HG02840 (cell line): Measurements from ENCODE around the gene ZNF365.

ENCODE experiments used
- ATAC-seq: cut with Tn5 transposase; IDR thresholded peaks from one replicate; pipeline ENCODE4 v1.9.1; 2021; ENCODE audit warnings: mild to moderate bottlenecking, moderate library complexity, moderate number of reproducible peaks; ENCODE audit not compliant: unreplicated experiment, low FRiP score

The ZNF365 gene

DNA sequence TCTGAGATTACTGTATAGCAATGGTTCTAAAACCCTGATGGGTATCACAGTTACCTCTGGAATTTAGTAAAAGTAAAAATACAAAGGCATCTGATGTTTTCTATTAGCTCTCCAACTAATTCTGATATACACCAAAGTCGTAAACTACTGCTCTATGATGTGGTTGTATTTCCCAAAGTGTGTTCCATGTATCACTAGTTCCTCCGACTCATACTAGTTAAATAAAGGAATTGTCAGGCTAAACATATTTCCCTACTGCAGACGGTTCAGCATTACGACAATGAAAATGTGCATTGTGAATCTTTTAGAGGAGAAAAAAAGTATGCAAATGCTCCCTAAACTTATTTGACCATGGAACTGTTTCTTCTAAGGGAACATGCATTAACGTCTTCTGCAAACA is 38.9 kb downstream of the ZNF365 start:
- ATAC-seq = no peak

DNA sequence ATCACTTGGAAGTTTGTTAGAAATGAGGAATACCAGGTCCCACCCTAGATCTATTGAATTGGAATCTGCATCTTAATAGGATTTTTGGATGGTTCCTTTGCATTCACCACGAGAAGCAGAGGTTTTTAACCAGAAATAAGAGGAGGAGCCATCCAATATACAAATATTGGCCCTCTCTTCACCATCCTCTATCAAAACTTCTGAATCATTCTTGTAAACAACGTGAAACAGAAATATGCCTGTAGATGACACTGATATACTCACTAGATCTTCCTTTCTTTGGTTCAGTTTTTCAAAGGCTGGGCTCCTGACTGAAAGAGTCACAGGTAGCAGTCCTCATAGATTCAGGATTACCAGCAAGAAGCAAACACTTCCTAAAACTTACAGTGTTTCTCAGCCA is 39.5 kb downstream of the ZNF365 start:
- no peak for ATAC-seq

DNA sequence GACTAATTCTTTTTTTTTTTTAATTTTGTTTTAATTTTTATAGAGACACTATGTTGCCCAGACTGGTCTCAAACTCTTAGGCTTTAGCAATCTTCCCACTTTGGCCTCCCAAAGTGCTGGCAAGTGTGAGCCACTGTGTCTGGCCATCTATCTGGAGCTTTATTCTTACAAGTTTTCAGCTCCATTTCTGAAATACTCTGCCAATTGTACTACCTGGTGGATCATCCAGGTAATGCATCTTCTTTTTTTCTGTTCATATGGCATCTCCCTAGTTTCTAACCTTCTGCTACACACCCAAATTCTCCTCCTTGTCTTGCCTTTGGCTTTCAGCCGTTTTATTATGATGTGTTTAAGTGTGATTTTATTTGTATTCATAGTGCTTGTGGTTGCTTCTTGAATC is 40.2 kb downstream of the ZNF365 start:
- no peak for ATAC-seq

DNA sequence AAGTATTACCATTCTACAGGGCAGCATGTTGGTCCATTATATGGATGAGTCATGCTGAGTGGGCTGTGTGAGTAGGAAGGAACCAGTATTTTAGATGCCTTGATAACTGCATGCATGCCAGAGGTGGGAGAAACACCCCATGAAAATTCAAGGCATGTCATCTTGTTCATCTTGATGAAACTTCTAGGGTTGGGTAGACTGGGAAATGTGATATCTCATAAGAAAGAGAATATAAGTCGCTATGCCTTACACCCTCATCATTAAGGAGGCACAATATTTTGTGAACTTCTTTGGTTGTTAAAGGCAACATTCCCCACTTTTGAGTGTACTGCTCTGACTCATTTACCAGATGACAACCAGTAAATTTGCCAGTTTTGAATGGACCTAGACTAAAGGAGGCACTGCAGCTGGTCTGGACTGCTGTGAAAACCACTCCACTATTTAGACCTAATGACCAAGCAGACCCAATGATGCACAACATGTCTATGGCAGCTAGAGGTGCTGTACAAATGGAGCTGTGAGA is 48.0 kb downstream of the ZNF365 start:
- ATAC-seq = no peak

DNA sequence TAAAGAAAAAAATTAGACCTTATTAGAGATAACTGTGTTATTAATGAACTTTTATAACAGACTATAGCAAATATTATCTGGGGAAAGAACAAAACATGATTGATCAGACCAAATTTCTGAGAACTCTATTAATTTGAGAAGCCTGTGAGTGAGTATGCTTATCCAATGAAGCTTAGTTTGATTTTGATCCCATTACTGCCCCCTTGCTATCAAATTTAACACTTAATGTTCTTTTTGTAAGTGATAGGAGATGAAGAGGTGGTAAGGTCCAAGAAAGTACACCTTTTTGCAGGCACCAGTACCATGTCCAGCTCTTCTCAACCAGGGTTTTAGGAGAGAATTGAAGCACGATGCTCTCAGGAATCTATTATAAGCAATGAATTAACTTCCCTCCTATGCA is 49.9 kb downstream of the ZNF365 start:
- ATAC-seq = no peak

DNA sequence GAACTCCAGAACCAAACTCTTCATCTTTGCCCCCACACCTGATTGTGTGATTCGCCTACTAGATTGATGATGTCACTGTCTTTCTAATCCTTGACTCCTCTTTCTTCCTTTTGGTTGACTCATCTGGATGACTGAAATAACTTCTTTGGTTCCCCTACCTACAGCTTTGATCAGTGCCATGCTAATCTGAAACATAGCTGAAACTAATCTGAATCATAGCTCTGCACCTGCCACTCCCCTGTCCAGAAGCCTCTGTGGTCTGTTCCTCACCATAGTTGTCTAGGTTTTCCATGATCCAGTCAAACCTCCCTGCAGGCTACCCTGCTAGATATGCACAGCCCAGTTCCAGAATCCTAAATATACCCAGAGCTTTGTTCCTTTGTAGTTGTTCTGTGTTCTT is 51.9 kb downstream of the ZNF365 start:
- ATAC-seq = no peak

DNA sequence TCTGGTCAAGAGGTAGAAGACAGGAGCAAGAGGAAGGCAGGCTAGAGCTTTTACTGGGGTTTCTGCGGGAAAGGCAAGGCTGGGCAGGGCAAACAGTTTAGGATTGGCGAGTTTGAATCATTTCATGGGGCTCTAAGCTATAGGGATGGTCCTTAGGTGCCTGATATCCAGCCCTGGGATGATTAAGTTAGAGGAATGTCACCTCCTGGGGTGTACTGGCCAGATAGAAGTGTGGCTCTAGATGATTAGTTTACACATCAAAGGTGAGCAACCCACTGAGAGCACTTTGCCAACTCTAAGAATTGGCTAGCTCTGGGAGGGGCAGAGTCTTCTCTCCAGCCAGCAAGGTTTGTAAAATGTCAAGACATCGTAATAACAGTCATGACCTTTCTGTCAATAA is 52.4 kb downstream of the ZNF365 start:
- ATAC-seq = no peak

DNA sequence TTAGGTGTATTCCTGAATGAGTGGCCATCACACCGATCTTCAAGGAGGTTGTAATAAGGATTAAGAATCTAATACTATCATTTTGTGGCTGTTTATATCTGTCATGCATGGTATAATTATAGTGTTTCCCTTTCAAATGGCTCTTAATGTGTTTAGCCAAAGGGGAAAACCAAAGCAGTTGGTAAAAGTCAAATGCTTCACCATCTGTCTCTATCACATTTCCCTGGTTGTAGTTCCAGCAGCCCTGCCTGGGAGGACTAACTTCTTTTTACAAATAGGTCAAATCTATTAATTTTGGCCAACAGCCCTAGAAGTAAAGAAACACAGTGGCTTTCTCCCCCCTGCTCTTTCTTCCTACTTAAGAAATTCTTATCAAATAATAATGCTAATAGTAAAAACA is 56.7 kb downstream of the ZNF365 start:
- no peak for ATAC-seq

DNA sequence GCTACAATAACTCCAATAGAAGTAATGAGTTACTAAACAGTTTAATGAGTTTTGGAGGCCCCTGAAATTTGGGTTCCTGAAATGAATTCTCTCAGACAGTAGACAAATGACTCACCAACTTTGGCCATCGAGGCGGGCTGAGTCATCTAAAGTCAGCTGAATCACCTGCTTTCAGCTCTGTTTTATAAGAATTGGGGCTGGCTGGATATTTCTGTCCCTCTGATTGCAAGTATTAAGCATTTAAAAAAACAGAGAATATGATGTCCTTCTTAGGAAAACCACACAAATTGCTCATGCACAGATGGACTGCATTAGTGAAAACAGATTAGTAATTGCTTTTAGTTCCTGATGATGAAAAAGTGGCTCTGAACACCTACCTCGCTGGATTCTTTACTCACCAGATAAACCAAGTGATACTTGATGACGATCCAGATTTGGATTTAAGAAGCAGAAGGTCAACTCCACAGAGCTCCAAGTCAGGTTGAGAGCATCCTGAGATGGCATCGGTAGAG is 59.1 kb downstream of the ZNF365 start:
- peak; percentile 88 for ATAC-seq

DNA sequence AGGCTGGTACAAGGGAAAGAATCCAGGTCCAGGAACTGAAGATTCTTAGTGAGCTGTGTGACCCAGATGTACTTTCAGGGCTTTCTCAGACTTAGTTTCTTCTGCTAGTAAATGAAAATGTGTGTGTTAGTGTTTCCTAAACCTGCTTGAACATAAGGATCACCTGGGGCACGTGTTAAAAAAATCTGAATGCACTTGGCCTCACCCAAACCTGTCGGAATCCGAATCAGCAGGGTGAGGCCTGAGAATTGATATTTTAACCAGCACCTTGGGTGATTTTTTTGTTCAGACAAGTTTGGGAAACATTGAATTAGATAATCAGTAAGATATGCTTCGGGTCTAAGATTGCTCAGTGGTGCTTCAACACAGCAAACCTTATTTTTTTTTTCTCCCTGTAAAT is 59.7 kb downstream of the ZNF365 start:
- ATAC-seq = no peak

DNA sequence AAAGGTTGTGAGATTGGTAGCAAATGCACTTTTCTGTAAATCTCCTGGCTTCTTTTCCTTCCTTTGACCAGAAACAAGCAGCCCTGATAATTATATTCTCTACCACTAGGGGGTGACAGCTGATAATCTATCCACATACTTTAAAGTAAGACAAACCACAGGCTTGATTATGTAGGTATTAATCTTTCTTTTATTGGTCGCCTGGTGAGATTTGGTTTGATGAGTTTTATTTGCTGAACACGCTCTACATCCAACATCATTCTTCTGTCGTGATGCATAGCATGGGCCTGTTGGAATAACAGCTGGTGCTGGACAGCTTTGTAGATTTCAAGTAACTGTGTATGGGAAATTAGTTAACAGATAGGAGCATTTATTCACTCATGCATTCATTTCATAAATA is 63.5 kb downstream of the ZNF365 start:
- no peak for ATAC-seq

DNA sequence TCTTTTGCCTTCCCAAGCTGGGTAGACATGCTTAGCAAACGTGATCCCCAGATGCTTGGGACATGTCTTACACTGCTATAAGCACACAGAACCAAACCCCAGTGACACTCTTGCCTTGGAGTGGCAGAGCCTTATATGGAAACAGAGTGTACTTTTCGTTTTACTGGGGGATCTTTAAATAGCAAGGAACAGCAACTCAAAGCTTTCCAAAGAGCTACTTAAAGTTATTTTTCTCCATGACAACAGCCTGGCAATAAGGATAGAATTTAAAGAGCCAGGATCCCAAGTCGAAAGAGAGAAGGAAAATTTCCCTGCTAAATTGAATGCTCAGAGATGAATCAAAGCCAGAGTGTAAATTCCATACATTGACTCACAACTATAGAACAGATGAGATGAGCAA is 67.8 kb downstream of the ZNF365 start:
- no peak for ATAC-seq

DNA sequence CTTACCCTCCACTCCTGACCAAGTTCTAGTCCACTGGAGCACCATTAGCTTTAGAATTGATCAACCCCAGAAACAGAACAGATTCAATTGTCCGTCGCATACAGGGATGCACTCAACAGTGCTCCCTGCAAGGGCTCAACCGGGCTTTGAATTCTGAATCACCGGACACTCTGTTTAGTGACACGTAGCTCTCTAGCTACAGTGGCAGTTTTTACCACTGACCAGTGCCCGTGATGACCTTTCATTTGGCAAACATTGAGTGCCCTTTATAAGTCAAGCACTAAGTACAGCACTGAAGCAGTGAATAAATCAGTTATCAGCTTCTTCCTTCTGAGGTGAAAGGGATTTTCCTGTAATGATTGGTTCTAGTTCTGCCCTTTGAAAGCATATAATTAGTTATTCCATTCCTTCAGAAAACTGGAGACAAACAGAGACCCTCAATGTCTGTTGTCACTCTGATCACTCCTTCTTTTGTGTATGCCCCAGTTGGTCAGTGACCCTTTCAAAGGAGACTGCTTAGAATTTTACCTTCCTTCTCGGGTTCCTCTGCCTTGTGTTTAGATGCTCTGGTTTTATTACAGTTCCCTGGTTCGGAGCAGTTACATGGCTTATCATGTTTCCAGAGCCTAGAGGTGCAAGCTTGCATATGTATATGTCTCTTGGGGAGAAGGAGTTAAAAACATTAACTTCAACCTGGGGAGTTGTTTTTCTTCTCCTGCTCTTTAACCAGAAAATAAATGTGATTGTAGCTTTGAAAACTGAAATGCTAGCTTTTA is 68.9 kb downstream of the ZNF365 start:
- no peak for ATAC-seq

DNA sequence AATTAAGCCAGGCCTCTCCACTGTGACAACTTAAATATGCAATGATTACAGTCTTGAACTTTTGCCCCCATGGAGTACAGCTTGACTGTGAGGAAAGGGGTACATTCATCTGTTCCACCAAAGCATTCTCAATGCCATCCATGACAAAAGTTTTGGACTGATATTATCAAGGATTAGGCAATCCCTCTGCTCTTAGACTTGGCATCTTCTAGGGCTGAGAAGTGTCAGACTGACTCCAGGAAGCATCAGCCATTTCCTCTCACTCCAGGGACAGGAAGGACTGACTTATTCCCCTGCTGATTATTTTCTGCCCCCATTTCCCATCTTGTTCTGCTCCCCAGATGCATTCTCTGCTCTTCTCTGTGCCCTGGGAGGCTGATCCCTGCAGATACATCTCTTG is 69.7 kb downstream of the ZNF365 start:
- no peak for ATAC-seq

DNA sequence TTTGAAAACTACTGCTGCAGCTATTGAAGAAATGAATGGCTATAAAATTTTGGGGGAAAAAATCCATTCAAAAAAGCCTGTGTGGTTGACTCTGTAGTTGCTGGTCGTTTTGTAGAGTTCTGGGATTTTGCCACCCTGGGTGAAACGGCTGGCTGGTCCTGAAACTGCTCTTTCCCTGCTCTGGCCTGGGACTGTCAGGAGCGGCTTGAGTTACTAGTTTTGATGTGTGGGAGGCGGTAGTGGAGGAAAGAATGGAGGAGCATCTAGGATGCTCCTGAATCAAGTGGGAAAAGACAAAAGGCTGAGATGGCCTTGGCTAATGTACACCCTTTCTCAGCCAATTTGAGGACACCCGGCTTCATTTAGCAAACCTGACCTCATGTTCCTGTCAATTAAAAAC is 72.5 kb downstream of the ZNF365 start:
- no peak for ATAC-seq

DNA sequence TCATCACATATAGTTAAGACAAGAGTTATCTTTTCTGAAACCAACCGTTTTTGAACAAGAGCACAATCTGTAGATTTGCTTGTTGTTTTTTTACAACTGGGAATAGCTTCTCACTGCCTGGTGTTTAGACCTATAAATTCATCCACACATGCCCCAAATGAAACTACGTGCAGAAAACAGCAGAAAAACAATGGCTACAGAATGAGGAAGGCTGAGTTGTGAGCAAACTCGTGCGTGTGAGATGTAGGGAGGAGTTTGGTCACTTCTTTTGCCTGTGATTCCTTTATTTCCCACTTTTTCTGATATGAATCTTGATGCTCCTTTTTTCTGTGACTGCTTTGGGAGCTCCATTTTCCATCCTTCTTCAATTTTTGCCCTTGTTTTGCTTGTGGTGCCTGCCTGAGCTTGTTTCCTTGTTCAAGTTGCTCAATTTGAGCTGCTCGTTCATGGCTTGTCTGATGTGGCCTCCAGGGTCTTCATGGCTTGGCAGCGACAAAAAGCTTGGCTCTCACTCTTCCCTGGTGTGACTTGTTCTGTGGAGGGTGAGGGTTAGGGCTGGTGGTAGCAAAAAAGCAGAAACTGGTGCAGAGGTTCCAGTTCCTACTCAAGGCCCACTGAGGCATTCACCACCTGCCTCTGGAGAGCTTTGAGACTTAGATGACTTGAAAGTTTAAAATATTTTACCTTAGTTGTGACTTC is 76.9 kb downstream of the ZNF365 start:
- no peak for ATAC-seq

DNA sequence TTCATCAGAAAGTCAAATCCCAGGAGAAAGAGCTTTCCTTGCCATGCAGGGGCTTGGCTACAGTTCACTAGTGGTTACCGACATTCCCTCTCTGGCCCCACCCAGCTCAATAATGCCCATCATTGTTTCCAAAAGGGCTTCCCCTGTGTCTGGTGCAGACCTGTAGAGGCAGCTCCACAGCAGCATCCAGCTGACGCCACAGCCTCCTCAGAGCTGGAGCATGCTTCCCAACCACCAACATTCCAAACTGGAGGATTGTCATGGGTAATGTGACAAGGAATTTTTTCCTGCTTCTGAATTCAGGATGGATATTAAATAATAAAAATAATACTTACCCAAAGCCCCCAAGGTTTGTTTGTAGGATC is 77.4 kb downstream of the ZNF365 start:
- ATAC-seq = no peak
